AG08395 (cell line): Measurements from ENCODE around the gene CTDSPL.

Source experiments
- DNase-seq: peaks from one replicate; pipeline ENCODE4 v3.0.0; 2012; ENCODE audit warnings: mixed read lengths, low spot score

The CTDSPL gene

GRCh38 chr3:38002940-38003339 is 141.3 kb downstream of the CTDSPL start:
- no peak for DNase-seq

GRCh38 chr3:38003371-38003816 is 141.7 kb downstream of the CTDSPL start:
- peak; percentile 62 for DNase-seq

- DNase-seq = no peak
Observed at GRCh38 chr3:38003817-38004414, 142.2 kb downstream of the CTDSPL start.

- peak; percentile 78 for DNase-seq
Observed at GRCh38 chr3:38004415-38005075, 142.9 kb downstream of the CTDSPL start.

- DNase-seq = no peak
Observed at GRCh38 chr3:38005076-38006020, 143.7 kb downstream of the CTDSPL start.

- no peak for DNase-seq
Observed at GRCh38 chr3:38006031-38006430, 144.4 kb downstream of the CTDSPL start.

- no peak for DNase-seq
Observed at GRCh38 chr3:38006445-38006995, 144.8 kb downstream of the CTDSPL start.

GRCh38 chr3:38007754-38008090 is 146.0 kb downstream of the CTDSPL start:
- DNase-seq = no peak

- no peak for DNase-seq
Observed at GRCh38 chr3:38008191-38008701, 146.6 kb downstream of the CTDSPL start.

- no peak for DNase-seq
Observed at GRCh38 chr3:38008971-38009580, 147.4 kb downstream of the CTDSPL start.

GRCh38 chr3:38009807-38010591 is 148.3 kb downstream of the CTDSPL start:
- no peak for DNase-seq

- no peak for DNase-seq
Observed at GRCh38 chr3:38011111-38011510, 149.4 kb downstream of the CTDSPL start.

- DNase-seq = no peak
Observed at GRCh38 chr3:38015485-38015884, 153.8 kb downstream of the CTDSPL start.

- no peak for DNase-seq
Observed at GRCh38 chr3:38015984-38016383, 154.3 kb downstream of the CTDSPL start.

- no peak for DNase-seq
Observed at GRCh38 chr3:38016410-38016809, 154.7 kb downstream of the CTDSPL start.

GRCh38 chr3:38016847-38017444 is 155.3 kb downstream of the CTDSPL start:
- DNase-seq = no peak

GRCh38 chr3:38017445-38018295 is 156.0 kb downstream of the CTDSPL start:
- no peak for DNase-seq

- DNase-seq = no peak
Observed at GRCh38 chr3:38018296-38019266, 156.9 kb downstream of the CTDSPL start.
